Fibroblast of pulmonary artery (primary cell): ENCODE measurements around the gene LYRM4.

Experiments
- DNase-seq: peaks from one replicate; pipeline ENCODE4 v3.0.0-alpha.2; 2010; ENCODE audit warnings: low read depth
- H3K4me3 ChIP-seq: replicated peaks from 2 replicates; pipeline ENCODE4 v1.5.1; 2011; ENCODE audit warnings: low read depth, mild to moderate bottlenecking, control low read depth, low read length, moderate library complexity
- CTCF ChIP-seq: IDR thresholded peaks from 2 replicates; pipeline ENCODE4 v1.5.1; 2011; ENCODE audit warnings: mild to moderate bottlenecking, control low read depth, low read length, inconsistent platforms; ENCODE audit errors: missing control alignments

LYRM4 gene

DNA sequence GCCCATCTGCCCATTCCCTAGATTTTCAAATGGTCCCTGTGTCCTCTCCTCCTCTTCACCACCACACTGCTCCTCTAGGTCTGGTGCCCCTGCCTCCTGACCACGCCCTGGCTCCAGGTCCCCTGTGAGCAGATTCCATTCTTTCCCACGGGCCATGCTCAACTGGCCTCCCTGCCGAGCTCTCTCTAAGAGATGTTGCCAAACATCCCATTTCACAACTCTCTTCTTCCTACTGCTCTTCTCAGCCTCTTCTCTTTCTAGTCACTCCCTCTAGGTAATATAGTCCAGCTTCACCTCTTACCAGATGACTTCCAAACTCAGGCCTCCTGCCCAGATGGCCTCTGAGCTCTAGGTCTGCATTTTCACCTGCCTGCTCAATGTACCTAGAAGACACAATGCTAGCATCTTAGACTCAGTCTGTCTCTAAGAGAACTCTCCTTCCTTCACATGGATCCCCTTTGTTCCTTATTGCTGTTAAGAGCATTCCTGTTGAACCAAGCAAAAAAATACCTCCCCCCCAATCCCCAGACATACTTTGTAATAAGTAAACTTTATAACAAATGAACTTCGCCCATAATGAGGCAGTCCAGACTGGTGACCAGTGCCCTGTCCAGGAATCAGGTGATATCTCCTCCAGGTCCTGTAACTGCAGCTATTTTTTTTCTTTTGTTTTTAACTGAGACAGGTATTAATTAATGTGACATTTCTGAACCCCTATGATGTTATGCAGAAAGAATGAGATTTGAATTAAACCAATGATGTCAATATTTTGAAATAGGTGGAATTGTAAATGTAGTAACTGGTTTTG lies 79.0 kb downstream of the LYRM4 start:
- no peak for TF ChIP-seq CTCF
- H3K4me3 ChIP-seq: no peak overlapping the region
- peak; percentile 53 for DNase-seq

DNA sequence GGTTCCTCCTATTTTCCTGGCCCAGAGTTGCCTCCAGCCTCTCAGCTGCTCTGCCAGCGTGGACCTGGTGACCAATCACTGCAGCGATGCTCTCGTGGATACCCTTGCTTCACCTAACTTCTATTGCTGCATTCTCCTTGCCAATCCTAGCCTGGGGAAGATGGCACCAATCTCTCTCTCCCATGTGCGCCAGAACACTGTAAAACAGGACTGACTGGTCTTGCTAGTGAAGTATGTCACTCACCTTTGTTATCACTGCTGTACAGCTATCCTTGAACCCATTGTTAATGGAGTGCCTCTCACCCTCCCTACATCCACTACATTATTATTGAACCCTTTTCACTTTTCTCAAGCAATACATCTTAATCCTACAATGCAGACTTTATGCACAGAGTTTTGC lies 80.1 kb downstream of the LYRM4 start:
- TF ChIP-seq CTCF: no peak
- H3K4me3 ChIP-seq: no peak overlapping the region
- no peak for DNase-seq

DNA sequence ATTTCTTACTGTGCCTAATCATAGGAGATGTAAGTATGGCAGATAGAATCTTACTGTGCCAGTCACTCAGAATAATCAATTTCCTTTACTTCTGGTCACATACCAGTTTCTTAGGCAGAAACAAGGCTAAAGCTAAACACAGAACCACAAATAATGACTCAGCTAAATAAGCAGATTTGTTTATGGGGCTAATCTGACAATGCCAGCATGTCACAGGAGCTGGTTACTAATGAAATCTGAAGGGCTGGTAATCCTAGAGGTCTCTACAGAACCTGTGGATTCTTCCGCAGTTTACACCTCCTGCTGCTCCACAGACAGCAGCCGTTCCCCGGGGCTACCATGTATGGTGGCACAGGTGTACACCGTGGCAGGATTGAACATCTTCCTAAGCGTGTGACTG lies 80.8 kb downstream of the LYRM4 start:
- DNase-seq: no peak
- no peak overlapping the region for H3K4me3 ChIP-seq
- TF ChIP-seq CTCF: no peak

DNA sequence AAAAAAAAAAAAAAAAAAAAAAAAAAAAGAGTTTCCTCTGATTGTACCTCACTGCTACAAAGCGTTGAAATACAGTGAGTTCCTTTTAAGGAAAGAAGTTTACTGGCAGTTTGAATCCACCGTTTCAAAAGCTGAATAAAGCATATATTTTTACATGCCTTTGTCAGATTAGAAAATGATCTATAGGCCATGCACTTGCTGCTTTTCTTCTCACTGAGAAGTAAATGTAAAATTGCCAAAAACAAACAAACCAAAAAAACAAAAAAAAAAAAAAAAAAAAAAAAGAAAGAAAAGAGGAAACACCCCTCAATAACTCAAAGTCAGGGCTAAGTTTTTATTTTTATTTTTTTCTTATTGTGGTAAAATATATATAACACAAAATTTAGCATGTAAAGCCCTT lies 81.9 kb downstream of the LYRM4 start:
- DNase-seq: no peak
- no peak for TF ChIP-seq CTCF
- no peak overlapping the region for H3K4me3 ChIP-seq

DNA sequence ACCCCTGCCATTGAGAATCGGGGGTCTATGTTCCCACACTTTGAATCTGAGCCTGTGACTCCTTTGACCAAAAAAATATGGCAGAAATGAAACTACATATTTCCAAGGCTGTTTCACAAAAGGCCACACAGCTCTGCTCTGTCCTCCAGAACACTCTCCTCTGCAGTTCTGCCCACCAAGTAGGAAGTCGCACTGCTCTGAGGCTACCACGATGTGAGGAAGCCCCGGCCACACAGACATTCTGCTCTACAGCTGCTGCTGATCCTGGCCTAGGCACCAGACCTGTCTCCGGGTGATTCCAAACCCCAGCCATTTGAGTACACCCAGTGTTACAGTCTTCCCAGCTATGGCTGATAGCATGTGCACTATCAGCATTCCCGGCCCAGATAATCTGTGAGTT lies 85.1 kb downstream of the LYRM4 start:
- H3K4me3 ChIP-seq: no peak overlapping the region
- TF ChIP-seq CTCF: no peak
- no peak for DNase-seq

DNA sequence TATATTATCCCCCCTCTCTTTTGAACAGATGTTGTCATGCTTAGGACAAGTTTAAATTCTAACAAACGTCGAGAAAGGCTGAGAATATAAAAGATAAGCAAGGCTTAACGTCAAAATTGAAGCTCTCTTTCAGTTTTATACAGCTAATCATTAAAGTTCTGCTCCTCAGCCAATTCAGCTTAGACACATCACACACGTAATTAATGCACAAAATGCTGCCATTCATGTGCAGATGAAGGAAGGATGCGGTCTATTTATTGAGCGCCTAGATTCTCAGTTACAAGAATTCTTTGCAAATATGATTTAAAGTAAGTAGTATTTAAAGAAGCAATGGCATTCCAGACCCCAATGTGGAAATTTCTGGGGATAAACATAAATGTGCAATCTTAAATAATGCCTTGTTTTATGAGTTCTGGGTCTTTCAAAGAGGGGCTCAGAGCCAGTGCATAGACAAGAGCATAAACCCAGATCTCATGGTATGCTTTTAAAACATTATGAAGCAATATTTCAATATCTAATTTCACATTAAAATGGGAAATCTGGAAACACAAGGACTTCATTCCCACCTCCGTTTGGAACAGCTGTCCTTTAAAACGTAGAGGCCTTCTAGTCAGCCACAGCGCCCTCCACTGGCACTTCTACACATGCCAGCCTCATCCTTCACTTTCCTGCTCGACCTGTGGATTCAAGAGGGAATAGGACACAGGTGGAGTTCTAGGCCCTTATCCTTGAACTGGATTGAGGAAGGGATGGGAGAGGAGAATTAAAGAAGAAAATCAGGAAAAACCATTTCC lies 85.8 kb downstream of the LYRM4 start:
- TF ChIP-seq CTCF: peak; percentile 38
- H3K4me3 ChIP-seq: no peak overlapping the region
- DNase-seq: no peak

- DNase-seq: no peak
- TF ChIP-seq CTCF: no peak
- H3K4me3 ChIP-seq: no peak overlapping the region
These were observed 86.5 kb downstream of the LYRM4 start for GRCh38 chr6:5174244-5174643.
